ENCODE measurements around the gene HINFP. TPM values are rescaled to one million over a fixed set of nuclear protein-coding genes. Genes with fewer than 3 reads are reported as not detected.

HINFP gene
- total RNA-seq, 1 donor from 2014 or later, result 21.9 TPM

- Mint-ChIP-seq H3K36me3 (ENCODE audit: low read depth) (peaks cover 18% of the 10 kb centered on the region), H3K4me1 (ENCODE audit: low read depth) (peaks cover 10% of the 10 kb centered on the region), H3K4me3 (ENCODE audit: unreplicated experiment) (no peak overlapping the region), H3K27me3 (ENCODE audit: low read depth) (no peaks in the 10 kb centered on the region), H3K27ac (ENCODE audit: unreplicated experiment) (no peak overlapping the region), H3K9me3 (ENCODE audit: low read depth) (no peaks in the 10 kb centered on the region)
- DNase-seq (ENCODE audit: low spot score), result no peak
- TF ChIP-seq, protein P1, sequence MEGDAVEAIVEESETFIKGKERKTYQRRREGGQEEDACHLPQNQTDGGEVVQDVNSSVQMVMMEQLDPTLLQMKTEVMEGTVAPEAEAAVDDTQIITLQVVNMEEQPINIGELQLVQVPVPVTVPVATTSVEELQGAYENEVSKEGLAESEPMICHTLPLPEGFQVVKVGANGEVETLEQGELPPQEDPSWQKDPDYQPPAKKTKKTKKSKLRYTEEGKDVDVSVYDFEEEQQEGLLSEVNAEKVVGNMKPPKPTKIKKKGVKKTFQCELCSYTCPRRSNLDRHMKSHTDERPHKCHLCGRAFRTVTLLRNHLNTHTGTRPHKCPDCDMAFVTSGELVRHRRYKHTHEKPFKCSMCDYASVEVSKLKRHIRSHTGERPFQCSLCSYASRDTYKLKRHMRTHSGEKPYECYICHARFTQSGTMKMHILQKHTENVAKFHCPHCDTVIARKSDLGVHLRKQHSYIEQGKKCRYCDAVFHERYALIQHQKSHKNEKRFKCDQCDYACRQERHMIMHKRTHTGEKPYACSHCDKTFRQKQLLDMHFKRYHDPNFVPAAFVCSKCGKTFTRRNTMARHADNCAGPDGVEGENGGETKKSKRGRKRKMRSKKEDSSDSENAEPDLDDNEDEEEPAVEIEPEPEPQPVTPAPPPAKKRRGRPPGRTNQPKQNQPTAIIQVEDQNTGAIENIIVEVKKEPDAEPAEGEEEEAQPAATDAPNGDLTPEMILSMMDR (IDR thresholded peaks at IDR 0.05), result no peak
Measured at GRCh38 chr11:119116235-119116594, 5.2 kb upstream of the HINFP start.

GRCh38 chr11:119116601-119117000 lies 4.8 kb upstream of the HINFP start:
- TF ChIP-seq, protein P1 (IDR thresholded peaks at IDR 0.05), result no peak
- no peak for DNase-seq (ENCODE audit: low spot score)
- H3K36me3 Mint-ChIP-seq (ENCODE audit: low read depth), result peaks cover 15% of the 10 kb centered on the region
- H3K4me1 Mint-ChIP-seq (ENCODE audit: low read depth), result peaks cover 10% of the 10 kb centered on the region
- no peak overlapping the region for H3K4me3 Mint-ChIP-seq (ENCODE audit: unreplicated experiment)
- H3K27me3 Mint-ChIP-seq (ENCODE audit: low read depth), result no peaks in the 10 kb centered on the region
- no peak overlapping the region for H3K27ac Mint-ChIP-seq (ENCODE audit: unreplicated experiment)
- H3K9me3 Mint-ChIP-seq (ENCODE audit: low read depth), result no peaks in the 10 kb centered on the region

- Mint-ChIP-seq H3K4me1 (ENCODE audit: low read depth) (peaks cover 14% of the 10 kb centered on the region), H3K9me3 (ENCODE audit: low read depth) (no peaks in the 10 kb centered on the region), H3K36me3 (ENCODE audit: low read depth) (peaks cover 12% of the 10 kb centered on the region), H3K27ac (ENCODE audit: unreplicated experiment) (no peak overlapping the region), H3K4me3 (ENCODE audit: unreplicated experiment) (no peak overlapping the region), H3K27me3 (ENCODE audit: low read depth) (no peaks in the 10 kb centered on the region)
- TF ChIP-seq, protein P1 (IDR thresholded peaks at IDR 0.05), result no peak
- DNase-seq (ENCODE audit: low spot score), result no peak
Measured at GRCh38 chr11:119117004-119117706, 4.2 kb upstream of the HINFP start.

- H3K9me3 Mint-ChIP-seq (ENCODE audit: low read depth), result no peaks in the 10 kb centered on the region
- H3K4me3 Mint-ChIP-seq (ENCODE audit: unreplicated experiment), result no peak overlapping the region
- no peaks in the 10 kb centered on the region for H3K27me3 Mint-ChIP-seq (ENCODE audit: low read depth)
- H3K4me1 Mint-ChIP-seq (ENCODE audit: low read depth), result peaks cover 24% of the 10 kb centered on the region
- TF ChIP-seq, protein P1 (IDR thresholded peaks at IDR 0.05), result no peak
- no peak for DNase-seq (ENCODE audit: low spot score)
- peaks cover 9% of the 10 kb centered on the region for H3K36me3 Mint-ChIP-seq (ENCODE audit: low read depth)
- H3K27ac Mint-ChIP-seq (ENCODE audit: unreplicated experiment), result no peak overlapping the region
Measured at GRCh38 chr11:119118227-119118626, 3.2 kb upstream of the HINFP start.

DNA sequence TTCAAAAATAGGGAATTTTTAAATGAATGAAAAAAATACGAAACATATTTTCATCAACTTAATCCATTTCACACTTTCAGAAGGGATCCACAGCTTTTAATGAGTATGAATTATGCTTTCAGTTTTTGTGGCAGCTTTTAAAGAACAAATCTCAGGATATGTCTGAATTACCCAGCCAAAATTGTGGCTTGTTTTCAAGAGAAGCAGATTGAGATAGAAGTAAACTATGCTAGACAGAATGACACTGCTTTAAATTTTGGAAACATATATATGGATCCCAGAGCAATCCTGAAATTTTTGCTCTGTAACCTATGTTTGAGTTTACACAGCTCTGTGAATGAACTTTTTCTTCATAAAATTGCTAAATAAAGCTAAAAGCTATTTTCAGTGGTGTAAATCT lies 2.4 kb upstream of the HINFP start:
- H3K9me3 Mint-ChIP-seq (ENCODE audit: low read depth), result no peaks in the 10 kb centered on the region
- H3K4me3 Mint-ChIP-seq (ENCODE audit: unreplicated experiment), result no peak overlapping the region
- DNase-seq (ENCODE audit: low spot score), result no peak
- peaks cover 6% of the 10 kb centered on the region for H3K36me3 Mint-ChIP-seq (ENCODE audit: low read depth)
- H3K27ac Mint-ChIP-seq (ENCODE audit: unreplicated experiment), result no peak overlapping the region
- H3K27me3 Mint-ChIP-seq (ENCODE audit: low read depth), result no peaks in the 10 kb centered on the region
- TF ChIP-seq, protein P1 (IDR thresholded peaks at IDR 0.05), result no peak
- H3K4me1 Mint-ChIP-seq (ENCODE audit: low read depth), result peaks cover 28% of the 10 kb centered on the region

Data from chondrocyte (in vitro differentiated cells).